OCI-M1 (cell line): Measurements from ENCODE around the gene TELO2.

Source experiments
- DNase-seq: peaks from one replicate; lab custom pipeline; 2025; lab: John Stamatoyannopoulos, UW

TELO2 gene

GRCh38 chr16:1518626-1519135, 25.5 kb downstream of the TELO2 start:
- DNase-seq: no peak

DNA sequence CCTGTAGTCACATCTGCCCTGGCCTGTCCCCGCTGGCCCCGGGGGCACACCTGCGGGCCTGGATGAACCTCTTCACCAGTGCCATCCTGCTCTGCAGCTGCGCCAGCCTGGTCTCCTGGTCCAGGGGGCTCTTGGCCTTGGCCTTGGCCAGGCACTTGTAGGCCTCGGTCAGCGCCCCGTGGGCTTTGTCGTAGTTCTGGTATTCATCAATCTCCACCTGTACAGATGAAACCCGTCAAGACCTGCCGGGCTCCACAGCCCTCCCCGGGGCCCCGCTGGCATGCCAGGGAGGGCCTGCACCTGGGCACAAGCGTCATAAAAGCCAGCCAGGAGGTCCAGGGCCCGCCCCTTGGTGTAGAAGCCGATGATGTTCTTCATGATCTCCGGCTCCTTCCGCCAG, 26.7 kb downstream of the TELO2 start:
- no peak for DNase-seq

GRCh38 chr16:1520461-1520860, 27.3 kb downstream of the TELO2 start:
- DNase-seq: no peak

DNA sequence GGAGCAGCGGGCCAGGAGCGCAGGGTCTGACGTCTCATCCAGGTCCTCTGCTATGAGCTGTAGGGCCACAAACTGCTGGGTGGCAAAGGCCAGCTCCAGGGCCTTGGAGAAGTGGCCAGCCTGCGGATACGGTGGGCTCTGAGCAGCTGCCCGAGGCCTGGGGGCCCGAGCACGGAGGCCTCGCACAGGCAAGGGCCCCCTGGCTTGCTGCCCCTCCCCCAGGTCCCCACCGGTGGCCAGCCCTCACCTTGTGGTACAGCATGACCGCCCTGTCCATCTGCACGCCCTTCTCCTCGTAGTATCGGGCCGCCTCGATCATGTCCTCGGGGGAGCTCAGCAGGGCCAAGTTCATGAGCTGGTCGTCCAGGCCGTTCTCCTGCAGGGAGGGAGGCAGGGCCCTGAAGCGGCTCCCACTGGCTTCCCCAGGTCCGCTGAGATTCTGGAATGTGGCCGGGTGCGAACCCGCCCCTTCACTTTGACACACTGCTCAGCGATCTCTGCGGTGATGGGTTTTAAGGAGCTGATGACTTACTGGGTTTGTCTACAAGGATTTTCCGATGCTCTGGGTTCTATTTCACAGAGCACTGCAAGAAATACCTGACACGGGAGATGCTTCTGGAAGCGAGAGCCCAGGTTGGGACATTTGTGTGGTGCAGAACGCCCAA, 30.6 kb downstream of the TELO2 start:
- DNase-seq: no peak

DNA sequence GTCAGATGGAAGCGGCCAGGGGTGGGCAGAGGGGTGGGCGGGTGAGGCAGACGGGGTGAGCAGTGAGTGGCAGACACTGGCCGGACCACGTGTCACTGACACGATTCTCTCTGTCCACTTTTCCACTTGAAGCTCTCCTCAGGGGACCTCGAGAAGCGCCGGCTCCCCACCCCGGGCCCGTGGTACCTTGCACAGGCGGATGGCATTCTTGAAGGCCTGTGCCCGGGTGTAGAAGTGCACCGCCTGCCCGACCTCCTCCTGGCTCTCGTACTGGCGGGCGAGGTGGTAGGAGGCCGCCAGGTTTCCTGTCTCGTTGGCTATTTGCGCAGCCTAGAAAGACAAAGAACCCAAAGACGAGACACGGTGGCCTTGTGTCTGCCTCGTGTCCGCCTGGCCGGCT, 31.2 kb downstream of the TELO2 start:
- DNase-seq: no peak

- DNase-seq: no peak
These were observed 32.9 kb downstream of the TELO2 start for GRCh38 chr16:1525871-1526607.

GRCh38 chr16:1526608-1527555, 33.7 kb downstream of the TELO2 start:
- no peak for DNase-seq

- no peak for DNase-seq
These were observed 35.0 kb downstream of the TELO2 start for GRCh38 chr16:1527836-1528811.

DNA sequence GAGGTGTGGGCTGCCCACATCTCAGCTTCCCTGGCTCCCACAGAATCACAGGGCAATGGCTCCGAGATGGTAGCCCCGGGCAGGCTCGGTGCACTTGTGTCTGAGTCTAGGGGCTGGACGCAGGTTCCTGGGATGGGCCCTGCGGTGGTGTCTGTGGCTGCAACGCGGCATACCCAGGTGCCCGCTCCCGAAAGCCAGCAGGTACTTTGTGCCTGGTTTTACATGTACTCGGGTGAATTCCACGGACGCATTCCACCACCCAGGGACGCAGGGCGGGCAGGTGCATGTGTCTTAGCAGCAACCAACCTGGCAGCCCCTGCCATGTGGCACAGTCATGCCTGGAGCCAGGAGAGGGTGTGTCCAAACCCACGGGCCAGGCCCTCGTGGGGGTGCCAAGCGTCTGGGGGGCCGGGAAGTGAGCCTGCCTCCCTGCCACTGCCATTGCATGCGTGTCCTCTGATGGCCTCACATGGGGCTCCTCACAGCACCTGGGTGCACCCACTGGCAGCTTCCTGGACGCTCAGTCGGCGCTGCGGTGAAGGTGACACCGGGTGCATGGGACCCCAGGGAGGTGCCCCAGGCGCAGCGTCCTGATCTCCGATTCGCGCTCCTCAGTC, 35.9 kb downstream of the TELO2 start:
- no peak for DNase-seq

DNA sequence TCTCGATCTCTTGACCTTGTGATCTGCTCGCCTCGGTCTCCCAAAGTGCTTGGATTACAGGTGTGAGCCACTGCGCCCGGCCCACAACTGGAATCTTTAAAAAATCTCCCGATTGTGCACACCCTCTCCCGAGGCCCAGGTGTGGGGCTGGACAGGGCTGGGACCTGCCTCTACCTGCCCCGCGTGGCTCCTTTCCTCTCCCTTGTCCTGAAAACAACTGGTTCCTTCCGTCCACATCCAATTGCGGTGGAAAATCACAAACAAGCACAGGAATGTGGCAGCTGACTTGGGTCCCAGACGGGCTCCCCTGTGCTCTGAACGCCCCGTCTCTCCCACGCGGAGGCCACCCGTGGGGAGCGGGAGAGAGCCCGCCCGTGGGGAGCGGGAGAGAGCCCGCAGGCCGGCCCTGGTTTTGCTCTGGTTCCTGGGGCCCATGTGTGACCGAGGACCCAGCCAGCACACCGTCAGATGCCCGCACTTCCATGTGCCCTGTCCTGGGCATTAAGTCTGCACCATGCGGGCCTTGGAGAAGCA, 37.3 kb downstream of the TELO2 start:
- DNase-seq: no peak

GRCh38 chr16:1530883-1531637, 37.9 kb downstream of the TELO2 start:
- DNase-seq: no peak

GRCh38 chr16:1531638-1531910, 38.4 kb downstream of the TELO2 start:
- no peak for DNase-seq

GRCh38 chr16:1532081-1532760, 39.1 kb downstream of the TELO2 start:
- no peak for DNase-seq

DNA sequence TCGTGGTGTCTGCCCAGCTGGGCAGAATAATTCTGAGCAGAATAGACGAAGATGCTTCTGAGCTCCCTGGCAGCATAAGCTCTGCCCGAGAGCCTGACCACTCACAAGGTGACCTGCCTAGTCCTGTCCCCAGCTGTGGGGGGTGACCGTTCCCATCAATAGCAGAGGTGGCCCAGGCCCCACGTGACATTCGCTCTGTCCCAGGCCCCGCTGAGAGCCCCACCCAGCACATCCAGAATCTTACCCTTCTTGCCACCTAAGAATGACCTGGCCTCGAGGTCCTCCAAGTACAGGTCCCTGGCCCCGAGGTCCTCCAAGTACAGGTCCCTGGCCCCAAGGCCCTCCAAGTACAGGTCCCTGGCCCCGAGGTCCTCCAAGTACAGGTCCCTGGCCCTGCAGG, 39.6 kb downstream of the TELO2 start:
- DNase-seq: no peak

DNA sequence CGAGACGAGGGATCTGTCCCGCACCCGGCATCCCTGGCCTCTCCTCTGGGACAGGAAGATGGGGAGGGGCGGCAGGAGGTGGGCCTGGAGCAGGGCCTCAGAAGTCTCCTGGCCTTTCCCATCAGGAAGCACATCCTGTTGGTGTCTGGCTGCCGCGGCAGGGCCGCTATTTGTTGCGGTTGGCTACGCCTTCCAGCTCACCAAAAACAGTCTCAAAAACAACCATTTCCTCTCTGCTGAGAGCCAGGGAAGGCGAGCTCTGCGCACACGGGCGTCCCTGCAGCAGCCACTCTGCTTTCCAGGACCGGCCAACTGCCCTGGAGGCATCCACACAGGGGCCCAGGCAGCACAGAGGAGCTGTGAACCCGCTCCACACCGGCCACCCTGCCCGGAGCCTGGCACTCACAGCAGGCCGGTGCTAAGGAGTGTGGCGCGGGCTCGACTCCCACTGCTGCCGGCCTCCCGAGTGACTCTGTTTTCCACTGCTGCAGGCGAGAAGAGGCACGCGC, 40.3 kb downstream of the TELO2 start, which contains the start of gene TMEM204:
TSS of gene TMEM204 (plus strand) at position 224 of the 509 bp plus-strand sequence. CDS start 610 bp downstream, outside the sequence.
- no peak for DNase-seq

DNA sequence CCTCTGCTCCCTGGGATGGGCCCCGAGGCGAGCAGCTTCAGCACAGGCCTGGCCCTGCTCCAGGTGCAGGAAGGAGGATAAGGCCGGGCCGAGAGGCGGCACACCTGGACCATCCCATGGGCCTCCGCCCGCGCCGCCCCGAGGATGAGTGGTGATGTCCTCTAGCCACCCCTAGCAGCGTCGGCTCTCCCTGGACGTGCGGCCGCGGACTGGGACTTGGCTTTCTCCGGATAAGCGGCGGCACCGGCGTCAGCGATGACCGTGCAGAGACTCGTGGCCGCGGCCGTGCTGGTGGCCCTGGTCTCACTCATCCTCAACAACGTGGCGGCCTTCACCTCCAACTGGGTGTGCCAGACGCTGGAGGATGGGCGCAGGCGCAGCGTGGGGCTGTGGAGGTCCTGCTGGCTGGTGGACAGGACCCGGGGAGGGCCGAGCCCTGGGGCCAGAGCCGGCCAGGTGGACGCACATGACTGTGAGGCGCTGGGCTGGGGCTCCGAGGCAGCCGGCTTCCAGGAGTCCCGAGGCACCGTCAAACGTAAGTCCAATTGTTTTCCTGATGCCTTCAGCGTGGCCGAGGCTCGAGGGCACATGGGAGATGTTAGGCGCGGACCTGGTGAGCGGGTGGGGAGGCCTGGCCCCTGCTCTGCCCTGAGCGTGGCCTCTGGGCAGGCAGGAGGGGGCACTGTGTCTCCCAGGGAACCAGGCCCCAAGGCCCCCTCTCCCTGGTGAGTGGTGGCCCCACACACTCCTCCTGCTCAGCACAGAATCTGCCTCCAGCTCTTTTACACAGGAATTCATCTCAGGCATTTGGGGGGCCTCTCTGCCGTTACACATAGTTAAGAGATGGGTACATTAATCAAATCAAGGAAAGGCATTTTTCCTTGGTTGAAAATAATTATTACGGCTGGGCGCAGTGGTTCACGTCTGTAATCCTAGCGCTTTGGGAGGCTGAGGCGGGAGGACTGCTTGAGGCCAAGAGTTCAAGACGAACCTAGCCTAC, 41.2 kb downstream of the TELO2 start:
- DNase-seq: no peak

GRCh38 chr16:1535391-1536291, 42.5 kb downstream of the TELO2 start:
- no peak for DNase-seq
